ENCODE measurements around the gene TSHZ1. TPM values are rescaled to one million over a fixed set of nuclear protein-coding genes. Genes with fewer than 3 reads are reported as not detected.

Gene TSHZ1
- polyA plus RNA-seq, 2 of the 4 experiments (the other 2 are of a cell fraction): 2.2 to 3.0 TPM

DNA sequence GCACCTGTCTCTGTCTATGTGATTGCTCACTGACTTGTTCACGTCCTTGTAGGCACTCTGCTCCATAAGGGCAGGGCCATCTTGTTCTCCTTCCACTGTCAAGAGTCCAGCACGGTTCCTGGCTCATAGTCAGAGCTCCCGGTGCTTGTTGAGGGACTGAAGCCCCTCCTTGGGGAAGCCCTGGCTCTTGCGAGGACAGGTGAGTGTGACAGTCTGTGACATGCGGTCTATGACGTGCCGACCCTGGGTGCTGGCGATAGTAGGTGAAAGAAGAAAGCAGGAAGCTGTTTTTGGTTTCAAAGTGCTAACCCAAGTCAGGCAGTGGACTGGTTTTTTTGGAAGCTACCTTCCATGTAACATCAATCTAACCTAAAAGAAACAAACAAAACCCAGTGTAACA, 18.8 kb downstream of the TSHZ1 start (continued):
- TF ChIP-seq, protein P1, sequence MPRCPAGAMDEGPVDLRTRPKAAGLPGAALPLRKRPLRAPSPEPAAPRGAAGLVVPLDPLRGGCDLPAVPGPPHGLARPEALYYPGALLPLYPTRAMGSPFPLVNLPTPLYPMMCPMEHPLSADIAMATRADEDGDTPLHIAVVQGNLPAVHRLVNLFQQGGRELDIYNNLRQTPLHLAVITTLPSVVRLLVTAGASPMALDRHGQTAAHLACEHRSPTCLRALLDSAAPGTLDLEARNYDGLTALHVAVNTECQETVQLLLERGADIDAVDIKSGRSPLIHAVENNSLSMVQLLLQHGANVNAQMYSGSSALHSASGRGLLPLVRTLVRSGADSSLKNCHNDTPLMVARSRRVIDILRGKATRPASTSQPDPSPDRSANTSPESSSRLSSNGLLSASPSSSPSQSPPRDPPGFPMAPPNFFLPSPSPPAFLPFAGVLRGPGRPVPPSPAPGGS (IDR thresholded peaks at IDR 0.05): no peak
- TF ChIP-seq CHD2 (IDR thresholded peaks at IDR 0.05; ENCODE audit: low read length, partially characterized antibody) (no peak), TFCP2L1 (CRISPR knock-in tag; IDR thresholded peaks at IDR 0.05) (no peak), MYC (IDR thresholded peaks at IDR 0.05; ENCODE audit: borderline replicate concordance, low read length) (no peak), RFX5 (IDR thresholded peaks at IDR 0.05) (no peak), KDM5A (IDR thresholded peaks at IDR 0.05) (no peak), PHF8 (IDR thresholded peaks at IDR 0.05; ENCODE audit: borderline replicate concordance, low read depth) (no peak), POLR2AphosphoS2 (conservative IDR thresholded peaks at IDR 0.05; ENCODE audit: low read length) (no peak), HEYL (CRISPR knock-in tag; IDR thresholded peaks at IDR 0.05) (no peak), GATA3 (IDR thresholded peaks at IDR 0.05; ENCODE audit: borderline replicate concordance) (no peak), ZSCAN20 (CRISPR knock-in tag; IDR thresholded peaks at IDR 0.05) (no peak), CHD4 (IDR thresholded peaks at IDR 0.05; ENCODE audit: borderline replicate concordance) (no peak)
- TF ChIP-seq, protein P2, sequence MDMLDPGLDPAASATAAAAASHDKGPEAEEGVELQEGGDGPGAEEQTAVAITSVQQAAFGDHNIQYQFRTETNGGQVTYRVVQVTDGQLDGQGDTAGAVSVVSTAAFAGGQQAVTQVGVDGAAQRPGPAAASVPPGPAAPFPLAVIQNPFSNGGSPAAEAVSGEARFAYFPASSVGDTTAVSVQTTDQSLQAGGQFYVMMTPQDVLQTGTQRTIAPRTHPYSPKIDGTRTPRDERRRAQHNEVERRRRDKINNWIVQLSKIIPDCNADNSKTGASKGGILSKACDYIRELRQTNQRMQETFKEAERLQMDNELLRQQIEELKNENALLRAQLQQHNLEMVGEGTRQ (IDR thresholded peaks at IDR 0.05): no peak
- TF ChIP-seq, protein P3, sequence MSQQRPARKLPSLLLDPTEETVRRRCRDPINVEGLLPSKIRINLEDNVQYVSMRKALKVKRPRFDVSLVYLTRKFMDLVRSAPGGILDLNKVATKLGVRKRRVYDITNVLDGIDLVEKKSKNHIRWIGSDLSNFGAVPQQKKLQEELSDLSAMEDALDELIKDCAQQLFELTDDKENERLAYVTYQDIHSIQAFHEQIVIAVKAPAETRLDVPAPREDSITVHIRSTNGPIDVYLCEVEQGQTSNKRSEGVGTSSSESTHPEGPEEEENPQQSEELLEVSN (IDR thresholded peaks at IDR 0.05; ENCODE audit: borderline replicate concordance, low read depth): no peak

DNA sequence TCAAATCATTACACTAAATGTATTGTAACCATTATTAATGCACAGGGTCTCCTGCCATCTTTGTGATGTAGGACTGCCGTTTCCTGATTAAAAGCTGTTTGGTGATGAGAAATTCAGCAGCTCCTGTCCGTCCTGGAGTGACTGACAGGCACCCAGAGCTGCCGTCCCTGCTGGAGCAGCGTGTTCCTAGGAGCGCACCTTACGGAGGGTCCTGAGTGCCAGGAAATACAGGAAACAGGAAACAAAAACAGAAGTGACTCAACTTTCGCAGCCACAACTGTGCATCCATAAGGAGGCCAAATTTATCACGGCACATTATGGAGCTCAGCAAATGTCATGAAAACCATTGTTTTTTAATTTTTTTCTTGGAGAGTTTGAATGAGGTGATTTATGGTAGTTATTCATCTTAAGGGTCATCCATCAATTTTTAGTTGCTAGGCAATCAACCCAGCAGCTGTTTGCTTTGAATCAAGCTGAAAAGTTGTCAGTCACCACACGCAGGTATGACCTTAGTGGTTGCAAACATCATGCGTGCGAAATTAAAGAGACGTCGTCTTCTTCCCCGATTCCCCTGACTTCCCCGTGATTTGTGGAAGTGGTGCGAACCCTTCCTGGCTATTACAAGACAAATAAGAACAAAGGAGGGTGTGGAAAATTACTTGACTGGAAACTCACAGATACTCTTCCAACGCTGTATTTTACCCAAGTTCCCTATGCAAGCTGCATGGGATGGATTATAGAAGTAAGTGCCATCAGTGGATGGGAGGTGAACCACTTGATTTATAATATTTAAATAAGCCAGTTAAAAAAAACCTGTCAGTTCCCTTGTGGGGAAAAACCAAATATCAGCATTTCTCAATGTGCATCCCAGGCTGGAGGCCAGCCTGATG, 19.8 kb downstream of the TSHZ1 start:
- Histone ChIP-seq H3K27ac (no peak overlapping the region), H3K4me1 (peaks cover 5% of the 10 kb centered on the region; the same call in 2 of the 3 replicates), H3K4me3 (no peak overlapping the region), H3K9me3 (no peaks in the 10 kb centered on the region), H3K4me2 (no peak overlapping the region)
- ChIA-PET CTCF (interaction anchor here (0.5 to 0.8 kb wide), 2 partner anchors 16 kb away, joined by 3 to 4 read pairs; no protein-coding TSS in a partner anchor), POLR2A (no interaction called here)
- no peak for FAIRE-seq
- 92% methylated on average over 17 of the region's 17 CpGs for WGBS (ENCODE audit: missing lambda C conversion rate)
- no peak for TF ChIP-seq CHD2 (IDR thresholded peaks at IDR 0.05; ENCODE audit: low read length, partially characterized antibody)
- TF ChIP-seq, protein P4, sequence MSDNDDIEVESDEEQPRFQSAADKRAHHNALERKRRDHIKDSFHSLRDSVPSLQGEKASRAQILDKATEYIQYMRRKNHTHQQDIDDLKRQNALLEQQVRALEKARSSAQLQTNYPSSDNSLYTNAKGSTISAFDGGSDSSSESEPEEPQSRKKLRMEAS (IDR thresholded peaks at IDR 0.05): no peak
- TF ChIP-seq RAD21 (conservative IDR thresholded peaks at IDR 0.05 in 1 of 2, IDR thresholded peaks at IDR 0.05 in 1 of 2): no peak
- no peak for TF ChIP-seq JUN (IDR thresholded peaks at IDR 0.05)
- no peak for DNase-seq (ENCODE audit: low read depth in 1 of 2, low spot score in 1 of 2)
- no peak for ATAC-seq

DNA sequence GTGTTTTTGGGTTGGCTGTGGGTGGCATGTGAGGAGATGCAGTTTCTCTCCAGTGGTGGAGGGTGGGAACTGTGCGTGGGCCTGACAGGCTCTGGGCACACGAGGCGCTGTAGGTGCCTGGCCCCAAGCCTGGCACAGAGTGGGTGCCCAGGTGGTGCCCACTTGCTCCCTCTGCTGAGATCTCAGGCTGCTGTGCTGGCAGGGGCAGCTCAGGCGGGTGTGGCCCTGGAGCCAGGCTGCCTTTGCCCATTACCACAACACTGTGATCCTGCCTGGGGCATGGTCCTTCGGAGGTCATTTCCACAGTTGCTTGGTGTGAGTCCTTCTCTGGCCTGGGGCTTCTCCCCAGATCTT, 20.4 kb downstream of the TSHZ1 start:
- ChIA-PET CTCF (interaction anchor here (0.5 to 1.3 kb wide), 2 partner anchors 15 to 21 kb away, joined by 3 to 4 read pairs; partner anchors contain the start of gene TSHZ1), POLR2A (no interaction called here)
- Histone ChIP-seq H3K9me3 (no peaks in the 10 kb centered on the region), H3K27ac (no peak overlapping the region), H3K4me3 (no peak overlapping the region), H3K4me1 (peaks cover 4% of the 10 kb centered on the region; the same call in 2 of the 3 replicates), H3K4me2 (no peak overlapping the region)
- DNase-seq (ENCODE audit: low read depth in 1 of 2, low spot score in 1 of 2): no peak
- no peak for FAIRE-seq
- WGBS (ENCODE audit: missing lambda C conversion rate): 88% methylated on average over 4 of the region's 5 CpGs
- peak in 1 of 2 experiments; percentile 19; a peak in 2 of 6 replicates for ATAC-seq
- no peak for TF ChIP-seq EHMT2 (IDR thresholded peaks at IDR 0.05; ENCODE audit: low read depth)
- no peak for TF ChIP-seq RNF2 (IDR thresholded peaks at IDR 0.05; ENCODE audit: borderline replicate concordance, low read depth)
- no peak for TF ChIP-seq NR3C1 (IDR thresholded peaks at IDR 0.05)
- TF ChIP-seq, protein P3 (IDR thresholded peaks at IDR 0.05; ENCODE audit: borderline replicate concordance, low read depth): no peak
- no peak for TF ChIP-seq FOSL2 (IDR thresholded peaks at IDR 0.05)
- TF ChIP-seq FOSL2 (CRISPR knock-in tag; IDR thresholded peaks at IDR 0.05): no peak
- TF ChIP-seq, protein P5, sequence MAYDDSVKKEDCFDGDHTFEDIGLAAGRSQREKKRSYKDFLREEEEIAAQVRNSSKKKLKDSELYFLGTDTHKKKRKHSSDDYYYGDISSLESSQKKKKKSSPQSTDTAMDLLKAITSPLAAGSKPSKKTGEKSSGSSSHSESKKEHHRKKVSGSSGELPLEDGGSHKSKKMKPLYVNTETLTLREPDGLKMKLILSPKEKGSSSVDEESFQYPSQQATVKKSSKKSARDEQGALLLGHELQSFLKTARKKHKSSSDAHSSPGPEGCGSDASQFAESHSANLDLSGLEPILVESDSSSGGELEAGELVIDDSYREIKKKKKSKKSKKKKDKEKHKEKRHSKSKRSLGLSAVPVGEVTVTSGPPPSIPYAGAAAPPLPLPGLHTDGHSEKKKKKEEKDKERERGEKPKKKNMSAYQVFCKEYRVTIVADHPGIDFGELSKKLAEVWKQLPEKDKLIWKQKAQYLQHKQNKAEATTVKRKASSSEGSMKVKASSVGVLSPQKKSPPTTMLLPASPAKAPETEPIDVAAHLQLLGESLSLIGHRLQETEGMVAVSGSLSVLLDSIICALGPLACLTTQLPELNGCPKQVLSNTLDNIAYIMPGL (CRISPR knock-in tag; IDR thresholded peaks at IDR 0.05; ENCODE audit: borderline replicate concordance): no peak
- TF ChIP-seq CBX2 (IDR thresholded peaks at IDR 0.05; ENCODE audit: borderline replicate concordance, low read depth): no peak
- TF ChIP-seq KDM1A (IDR thresholded peaks at IDR 0.05; ENCODE audit: low read depth): no peak
- TF ChIP-seq, protein P4 (IDR thresholded peaks at IDR 0.05): no peak
- TF ChIP-seq HOXB5 (CRISPR knock-in tag; IDR thresholded peaks at IDR 0.05): no peak
